DMS114 treated with DMSO at 0.1 percent for 48 hours (cell line): ENCODE data around the gene YBEY.
"Not testable (repeated sequence)": the region's sequence is repeated elsewhere in the genome, so short reads cannot be mapped to it uniquely, and the experiment has no call there.

ENCODE experiments used
- DNase-seq: peaks from one replicate; lab custom pipeline; 2025; ENCODE audit not compliant: unreplicated experiment; lab: John Stamatoyannopoulos, UW

YBEY gene

GRCh38 chr21:46299167-46299566, 13.0 kb downstream of the YBEY start:
- no peak for DNase-seq

- DNase-seq: no peak
Measured at GRCh38 chr21:46301759-46302158, 15.6 kb downstream of the YBEY start.

GRCh38 chr21:46304437-46304836, 18.3 kb downstream of the YBEY start:
- no peak for DNase-seq

- DNase-seq: no peak
Measured at GRCh38 chr21:46304955-46305354, 18.8 kb downstream of the YBEY start.

- DNase-seq: no peak
Measured at GRCh38 chr21:46307625-46308024, 21.5 kb downstream of the YBEY start.

- DNase-seq: no peak
Measured at GRCh38 chr21:46308431-46308830, 22.3 kb downstream of the YBEY start.

GRCh38 chr21:46310260-46310659, 24.1 kb downstream of the YBEY start:
- not testable (repeated sequence) for DNase-seq

- DNase-seq: no peak
Measured at GRCh38 chr21:46311568-46311967, 25.4 kb downstream of the YBEY start.

- no peak for DNase-seq
Measured at GRCh38 chr21:46312949-46313348, 26.8 kb downstream of the YBEY start.

GRCh38 chr21:46314441-46315020, 28.4 kb downstream of the YBEY start:
- DNase-seq: no peak

GRCh38 chr21:46316708-46317324, 30.7 kb downstream of the YBEY start:
- no peak for DNase-seq

GRCh38 chr21:46317710-46318463, 31.7 kb downstream of the YBEY start:
- DNase-seq: no peak

GRCh38 chr21:46318464-46318845, 32.3 kb downstream of the YBEY start:
- DNase-seq: no peak

- DNase-seq: no peak
Measured at GRCh38 chr21:46319186-46319585, 33.0 kb downstream of the YBEY start.

GRCh38 chr21:46320331-46320801, 34.2 kb downstream of the YBEY start:
- DNase-seq: no peak

- no peak for DNase-seq
Measured at GRCh38 chr21:46322351-46323226, 36.4 kb downstream of the YBEY start.

GRCh38 chr21:46323227-46323709, 37.1 kb downstream of the YBEY start:
- no peak for DNase-seq

GRCh38 chr21:46323710-46324389, 37.7 kb downstream of the YBEY start, which contains the start of the genes C21orf58 and PCNT:
Gene C21orf58 (minus strand): TSS chr21:46323870. CDS start chr21:46322738, 1,132 bp downstream.
Gene PCNT (plus strand): TSS chr21:46324156. CDS start chr21:46324229, 73 bp downstream.
- peak; percentile 89 for DNase-seq

GRCh38 chr21:46324390-46325072, 38.4 kb downstream of the YBEY start:
- peak; percentile 32 for DNase-seq
